ENCODE measurements around the gene TWF2. TPM values are rescaled to one million over a fixed set of nuclear protein-coding genes. Genes with fewer than 3 reads are reported as not detected.

Gene TWF2
- total RNA-seq, 2 donors from 2014 or later = 40.7 to 41.9 TPM

GRCh38 chr3:52236424-52236886 is 2.5 kb downstream of the TWF2 start:
- peaks cover 4% of the 10 kb centered on the region for H3K36me3 ChIP-seq (ENCODE audit: control insufficient read depth, insufficient read depth, low read length)
- H3K4me3 Mint-ChIP-seq = no peak overlapping the region
- no peaks in the 10 kb centered on the region for H3K27me3 Mint-ChIP-seq (ENCODE audit: insufficient read depth)
- no peak overlapping the region for H3K4me3 ChIP-seq (ENCODE audit: low read length)
- H3K4me1 ChIP-seq (ENCODE audit: control insufficient read depth, insufficient read depth, low read length) = peaks cover 4% of the 10 kb centered on the region
- no peaks in the 10 kb centered on the region for H3K27me3 ChIP-seq (ENCODE audit: control insufficient read depth, insufficient read depth, low read length, poor library complexity, severe bottlenecking)
- H3K36me3 Mint-ChIP-seq (ENCODE audit: low read depth) = peaks cover 9% of the 10 kb centered on the region
- peak; percentile 48 for TF ChIP-seq CTCF (conservative IDR thresholded peaks at IDR 0.05)
- H3K27ac ChIP-seq (ENCODE audit: low read depth, low read length) = no peak overlapping the region
- DNase-seq = no peak
- peak overlapping the region; percentile 61 for H3K27ac Mint-ChIP-seq
- H3K9me3 Mint-ChIP-seq = no peaks in the 10 kb centered on the region
- WGBS, 2 experiments (ENCODE audit: insufficient coverage in 1 of 2, insufficient read length in 1 of 2) = 87 to 90% methylated on average over 2 to 5 of the region's 5 CpGs
- no peak overlapping the region for H3K9ac ChIP-seq (ENCODE audit: extremely low read depth, low read length, poor library complexity, severe bottlenecking)
- H3K4me1 Mint-ChIP-seq = peaks cover 24% of the 10 kb centered on the region
- H3K9me3 ChIP-seq (ENCODE audit: control insufficient read depth, low read length) = no peaks in the 10 kb centered on the region

GRCh38 chr3:52234516-52235447 is 4.2 kb downstream of the TWF2 start:
- peaks cover 14% of the 10 kb centered on the region for H3K4me1 Mint-ChIP-seq
- DNase-seq = no peak
- Histone ChIP-seq H3K9me3 (ENCODE audit: control insufficient read depth, low read length) (no peaks in the 10 kb centered on the region), H3K4me1 (ENCODE audit: control insufficient read depth, insufficient read depth, low read length) (peaks cover 4% of the 10 kb centered on the region), H3K27ac (ENCODE audit: low read depth, low read length) (no peak overlapping the region), H3K4me3 (ENCODE audit: low read length) (no peak overlapping the region), H3K36me3 (ENCODE audit: control insufficient read depth, insufficient read depth, low read length) (peaks cover 18% of the 10 kb centered on the region), H3K9ac (ENCODE audit: extremely low read depth, low read length, poor library complexity, severe bottlenecking) (no peak overlapping the region), H3K27me3 (ENCODE audit: control insufficient read depth, insufficient read depth, low read length, poor library complexity, severe bottlenecking) (no peaks in the 10 kb centered on the region)
- H3K4me3 Mint-ChIP-seq = no peak overlapping the region
- no peaks in the 10 kb centered on the region for H3K9me3 Mint-ChIP-seq
- peaks cover 20% of the 10 kb centered on the region for H3K36me3 Mint-ChIP-seq (ENCODE audit: low read depth)
- H3K27me3 Mint-ChIP-seq (ENCODE audit: insufficient read depth) = no peaks in the 10 kb centered on the region
- WGBS, 2 experiments (ENCODE audit: insufficient coverage in 1 of 2, insufficient read length in 1 of 2) = 84 to 89% methylated on average over 4 to 15 of the region's 15 CpGs
- TF ChIP-seq CTCF (conservative IDR thresholded peaks at IDR 0.05) = peak; percentile 42
- no peak overlapping the region for H3K27ac Mint-ChIP-seq

GRCh38 chr3:52233968-52234367 is 5.0 kb downstream of the TWF2 start:
- H3K27ac ChIP-seq (ENCODE audit: low read depth, low read length) = no peak overlapping the region
- 91 to 100% methylated on average over 1 to 3 of the region's 3 CpGs for WGBS, 2 experiments (ENCODE audit: insufficient coverage in 1 of 2, insufficient read length in 1 of 2)
- H3K4me1 Mint-ChIP-seq = peaks cover 13% of the 10 kb centered on the region
- H3K9me3 ChIP-seq (ENCODE audit: control insufficient read depth, low read length) = no peaks in the 10 kb centered on the region
- no peak overlapping the region for H3K4me3 Mint-ChIP-seq
- H3K27me3 Mint-ChIP-seq (ENCODE audit: insufficient read depth) = no peaks in the 10 kb centered on the region
- no peak overlapping the region for H3K9ac ChIP-seq (ENCODE audit: extremely low read depth, low read length, poor library complexity, severe bottlenecking)
- peaks cover 4% of the 10 kb centered on the region for H3K4me1 ChIP-seq (ENCODE audit: control insufficient read depth, insufficient read depth, low read length)
- no peak for DNase-seq
- H3K27ac Mint-ChIP-seq = no peak overlapping the region
- peaks cover 28% of the 10 kb centered on the region for H3K36me3 Mint-ChIP-seq (ENCODE audit: low read depth)
- H3K36me3 ChIP-seq (ENCODE audit: control insufficient read depth, insufficient read depth, low read length) = peaks cover 18% of the 10 kb centered on the region
- TF ChIP-seq CTCF (conservative IDR thresholded peaks at IDR 0.05) = no peak
- H3K27me3 ChIP-seq (ENCODE audit: control insufficient read depth, insufficient read depth, low read length, poor library complexity, severe bottlenecking) = no peaks in the 10 kb centered on the region
- H3K4me3 ChIP-seq (ENCODE audit: low read length) = no peak overlapping the region
- no peaks in the 10 kb centered on the region for H3K9me3 Mint-ChIP-seq
